ENCODE measurements around the gene TBC1D14.

DNA sequence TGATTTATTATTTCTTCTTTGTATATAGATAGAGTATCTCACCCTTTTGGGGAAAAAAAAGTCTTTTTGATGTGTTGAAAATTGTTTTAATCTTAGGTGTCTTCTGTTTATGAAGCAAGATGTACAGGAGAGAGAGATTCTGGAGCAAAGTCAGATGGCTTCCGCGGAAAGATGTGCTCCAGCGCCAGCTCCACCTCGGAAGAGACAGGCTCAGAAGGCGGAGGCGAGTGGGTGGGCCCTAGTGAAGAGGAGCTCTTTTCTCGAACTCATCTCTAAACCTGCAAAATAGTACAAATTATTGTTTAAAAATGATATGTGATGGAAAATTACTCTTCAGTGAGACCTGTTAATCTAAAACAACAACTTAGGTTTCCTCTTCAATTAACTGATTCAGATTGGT, 28.9 kb upstream of the TBC1D14 start:
- TF ChIP-seq, protein P1, sequence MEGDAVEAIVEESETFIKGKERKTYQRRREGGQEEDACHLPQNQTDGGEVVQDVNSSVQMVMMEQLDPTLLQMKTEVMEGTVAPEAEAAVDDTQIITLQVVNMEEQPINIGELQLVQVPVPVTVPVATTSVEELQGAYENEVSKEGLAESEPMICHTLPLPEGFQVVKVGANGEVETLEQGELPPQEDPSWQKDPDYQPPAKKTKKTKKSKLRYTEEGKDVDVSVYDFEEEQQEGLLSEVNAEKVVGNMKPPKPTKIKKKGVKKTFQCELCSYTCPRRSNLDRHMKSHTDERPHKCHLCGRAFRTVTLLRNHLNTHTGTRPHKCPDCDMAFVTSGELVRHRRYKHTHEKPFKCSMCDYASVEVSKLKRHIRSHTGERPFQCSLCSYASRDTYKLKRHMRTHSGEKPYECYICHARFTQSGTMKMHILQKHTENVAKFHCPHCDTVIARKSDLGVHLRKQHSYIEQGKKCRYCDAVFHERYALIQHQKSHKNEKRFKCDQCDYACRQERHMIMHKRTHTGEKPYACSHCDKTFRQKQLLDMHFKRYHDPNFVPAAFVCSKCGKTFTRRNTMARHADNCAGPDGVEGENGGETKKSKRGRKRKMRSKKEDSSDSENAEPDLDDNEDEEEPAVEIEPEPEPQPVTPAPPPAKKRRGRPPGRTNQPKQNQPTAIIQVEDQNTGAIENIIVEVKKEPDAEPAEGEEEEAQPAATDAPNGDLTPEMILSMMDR (IDR thresholded peaks at IDR 0.05 in 8 of 11, conservative IDR thresholded peaks at IDR 0.05 in 3 of 11) = no peak
- no peak for TF ChIP-seq POLR2A (IDR thresholded peaks at IDR 0.05)
- TF ChIP-seq POLR2AphosphoS5 (IDR thresholded peaks at IDR 0.05) = no peak

All from spleen (tissue), 7 donors.